ENCODE measurements around the gene PSMD8. TPM values are rescaled to one million over a fixed set of nuclear protein-coding genes. Genes with fewer than 3 reads are reported as not detected.

Gene PSMD8
- total RNA-seq, 1 donor from 2014 or later: 134 TPM

GRCh38 chr19:38340927-38341326 is 33.4 kb upstream of the PSMD8 start:
- H3K9me3 Mint-ChIP-seq: no peaks in the 10 kb centered on the region
- intact Hi-C loops (cut with micrococcal nuclease): no loop called here
- peaks cover 8% of the 10 kb centered on the region for H3K4me1 Mint-ChIP-seq
- ChIA-PET CTCF (no interaction called here), POLR2A (no interaction called here)
- H3K27ac Mint-ChIP-seq: no peak overlapping the region
- TF ChIP-seq CTCF (IDR thresholded peaks at IDR 0.05): no peak
- no peak overlapping the region for H3K4me3 Mint-ChIP-seq
- ATAC-seq (ENCODE audit: low read depth) (no peak), DNase-seq (no peak)
- no peaks in the 10 kb centered on the region for H3K27me3 Mint-ChIP-seq
- peaks cover 20% of the 10 kb centered on the region for H3K36me3 Mint-ChIP-seq (ENCODE audit: low read depth)

- ChIA-PET CTCF (no interaction called here), POLR2A (interaction anchor here (0.6 kb wide), 1 partner anchor 111 kb away, joined by 5 read pairs; no protein-coding TSS in a partner anchor)
- no peak for TF ChIP-seq CTCF (IDR thresholded peaks at IDR 0.05)
- Mint-ChIP-seq H3K27ac (no peak overlapping the region), H3K9me3 (no peaks in the 10 kb centered on the region), H3K4me3 (no peak overlapping the region), H3K36me3 (ENCODE audit: low read depth) (peaks cover 3% of the 10 kb centered on the region), H3K27me3 (no peaks in the 10 kb centered on the region), H3K4me1 (no peaks in the 10 kb centered on the region)
- intact Hi-C loops (cut with micrococcal nuclease): no loop called here
- DNase-seq (no peak), ATAC-seq (ENCODE audit: low read depth) (no peak)
Measured at GRCh38 chr19:38346837-38347236, 27.5 kb upstream of the PSMD8 start.

- Mint-ChIP-seq H3K4me3 (no peak overlapping the region), H3K36me3 (ENCODE audit: low read depth) (no peaks in the 10 kb centered on the region), H3K27me3 (peaks cover 6% of the 10 kb centered on the region), H3K4me1 (no peaks in the 10 kb centered on the region), H3K9me3 (no peaks in the 10 kb centered on the region), H3K27ac (no peak overlapping the region)
- ATAC-seq (ENCODE audit: low read depth) (no peak), DNase-seq (no peak)
- TF ChIP-seq CTCF (IDR thresholded peaks at IDR 0.05): no peak
- ChIA-PET CTCF (no interaction called here), POLR2A (interaction anchor here (0.7 to 2.2 kb wide), 2 partner anchors 9 to 24 kb away, joined by 3 to 7 read pairs; partner anchors contain the start of gene PSMD8)
- intact Hi-C loops (cut with micrococcal nuclease): no loop called here
Measured at GRCh38 chr19:38350883-38351282, 23.5 kb upstream of the PSMD8 start.

- ChIA-PET POLR2A (interaction anchor here (0.7 to 2.2 kb wide), 2 partner anchors 8 to 441 kb away, joined by 4 to 7 read pairs; no protein-coding TSS in a partner anchor), CTCF (no interaction called here)
- intact Hi-C loops (cut with micrococcal nuclease): no loop called here
- TF ChIP-seq CTCF (IDR thresholded peaks at IDR 0.05): no peak
- DNase-seq (no peak), ATAC-seq (ENCODE audit: low read depth) (no peak)
- peaks cover 6% of the 10 kb centered on the region for H3K27me3 Mint-ChIP-seq
- no peaks in the 10 kb centered on the region for H3K4me1 Mint-ChIP-seq
- no peaks in the 10 kb centered on the region for H3K9me3 Mint-ChIP-seq
- H3K4me3 Mint-ChIP-seq: no peak overlapping the region
- no peak overlapping the region for H3K27ac Mint-ChIP-seq
- no peaks in the 10 kb centered on the region for H3K36me3 Mint-ChIP-seq (ENCODE audit: low read depth)
Measured at GRCh38 chr19:38351865-38352395, 22.4 kb upstream of the PSMD8 start.

- H3K4me3 Mint-ChIP-seq: no peak overlapping the region
- DNase-seq: no peak
- no peak for TF ChIP-seq CTCF (IDR thresholded peaks at IDR 0.05)
- no peak for ATAC-seq (ENCODE audit: low read depth)
- POLR2A ChIA-PET: no interaction called here
- CTCF ChIA-PET: interaction anchor here (0.6 kb wide), 1 partner anchor 25 kb away, joined by 4 read pairs; no protein-coding TSS in a partner anchor
- intact Hi-C loops (cut with micrococcal nuclease): no loop called here
- H3K9me3 Mint-ChIP-seq: no peaks in the 10 kb centered on the region
- no peaks in the 10 kb centered on the region for H3K4me1 Mint-ChIP-seq
- H3K27me3 Mint-ChIP-seq: peaks cover 6% of the 10 kb centered on the region
- no peak overlapping the region for H3K27ac Mint-ChIP-seq
- H3K36me3 Mint-ChIP-seq (ENCODE audit: low read depth): no peaks in the 10 kb centered on the region
Measured at GRCh38 chr19:38352611-38353010, 21.8 kb upstream of the PSMD8 start.
